ENCODE data around the gene HEMGN. TPM values are rescaled to one million over a fixed set of nuclear protein-coding genes. Genes with fewer than 3 reads are reported as not detected.
A peak's percentile ranks its signal among the peaks of the same experiment; 100 is the strongest.

Gene HEMGN
- total and polyA plus RNA-seq, 2 of the 13 experiments (the other 11 are each of a cell fraction or from before 2014, with no cell fraction given), result not detected

- TF ChIP-seq ZNF569 (CRISPR knock-in tag; IDR thresholded peaks at IDR 0.05; ENCODE audit: borderline replicate concordance), result no peak
- no peak for TF ChIP-seq HIC2 (CRISPR knock-in tag; IDR thresholded peaks at IDR 0.05; ENCODE audit: low read depth)
- TF ChIP-seq ZFP91 (CRISPR knock-in tag; IDR thresholded peaks at IDR 0.05; ENCODE audit: borderline replicate concordance), result 0 out of 2 replicates have a peak, but pooled peaks have one; percentile 5
- TF ChIP-seq BCLAF1 (IDR thresholded peaks at IDR 0.05), result no peak
- TF ChIP-seq FOXM1 (CRISPR knock-in tag; IDR thresholded peaks at IDR 0.05), result no peak
- TF ChIP-seq ZNF780A (CRISPR knock-in tag; IDR thresholded peaks at IDR 0.05), result 0 out of 2 replicates have a peak, but pooled peaks have one; percentile 37
- peak; percentile 70; the same call in 1 of the 2 replicates for TF ChIP-seq ZNF142 (CRISPR knock-in tag; IDR thresholded peaks at IDR 0.05)
Measured at GRCh38 chr9:97983589-97984187, 45.7 kb upstream of the HEMGN start (continued).
